Neutrophil (primary cell): ENCODE results near the gene AMIGO3.
"Not testable (repeated sequence)": the region's sequence is repeated elsewhere in the genome, so short reads cannot be mapped to it uniquely, and the experiment has no call there.

Source experiments
- H3K27ac ChIP-seq: fragments of 200-600 bp; sonication (generic); 2 replicates; pipeline ENCODE4 v1.5.1; 2016; ENCODE audit warnings: mild to moderate bottlenecking, moderate library complexity
- H3K27me3 ChIP-seq: fragments of 200-600 bp; sonication (generic); 2 replicates; pipeline ENCODE4 v1.6.0; 2016; ENCODE audit warnings: mild to moderate bottlenecking
- H3K36me3 ChIP-seq: fragments of 200-600 bp; sonication (generic); 2 replicates; pipeline ENCODE4 v1.5.1; 2017
- H3K4me1 ChIP-seq, 2 experiments: fragments of 200-600 bp in 1 of 2; sonication (generic) in 1 of 2; 1 replicate in 1 of 2; 2 replicates in 1 of 2; pipeline versions ENCODE4 v1.5.1 to v1.6.1; 2013 to 2016; ENCODE audit warnings: low read depth in 1 of 2, low read length in 1 of 2, mild to moderate bottlenecking in 1 of 2, moderate library complexity in 1 of 2; ENCODE audit not compliant: control insufficient read depth in 1 of 2, insufficient read depth in 1 of 2
- H3K4me3 ChIP-seq, 2 experiments: fragments of 200-600 bp in 1 of 2; sonication (generic) in 1 of 2; 1 replicate in 1 of 2; 2 replicates in 1 of 2; pipeline ENCODE4 v1.5.1; 2013 to 2016; ENCODE audit warnings: low read depth in 1 of 2, low read length in 1 of 2, mild to moderate bottlenecking in 1 of 2, moderate library complexity in 1 of 2
- H3K9me3 ChIP-seq: fragments of 200-600 bp; sonication (generic); 2 replicates; pipeline ENCODE4 v1.5.1; 2016
- CTCF ChIP-seq: fragments of 200-600 bp; sonication (generic); IDR thresholded peaks from 2 replicates; pipeline ENCODE4 v1.5.1; 2016; ENCODE audit warnings: antibody characterized with exemption

Gene AMIGO3

GRCh38 chr3:49702672-49703071 lies 16.8 kb downstream of the AMIGO3 start:
- peaks cover 98% of the 10 kb centered on the region for H3K36me3 ChIP-seq
- H3K4me3 ChIP-seq: no peak overlapping the region
- TF ChIP-seq CTCF: no peak
- H3K27me3 ChIP-seq: no peaks in the 10 kb centered on the region
- no peaks in the 10 kb centered on the region for H3K4me1 ChIP-seq
- no peak overlapping the region for H3K27ac ChIP-seq
- no peaks in the 10 kb centered on the region for H3K9me3 ChIP-seq

DNA sequence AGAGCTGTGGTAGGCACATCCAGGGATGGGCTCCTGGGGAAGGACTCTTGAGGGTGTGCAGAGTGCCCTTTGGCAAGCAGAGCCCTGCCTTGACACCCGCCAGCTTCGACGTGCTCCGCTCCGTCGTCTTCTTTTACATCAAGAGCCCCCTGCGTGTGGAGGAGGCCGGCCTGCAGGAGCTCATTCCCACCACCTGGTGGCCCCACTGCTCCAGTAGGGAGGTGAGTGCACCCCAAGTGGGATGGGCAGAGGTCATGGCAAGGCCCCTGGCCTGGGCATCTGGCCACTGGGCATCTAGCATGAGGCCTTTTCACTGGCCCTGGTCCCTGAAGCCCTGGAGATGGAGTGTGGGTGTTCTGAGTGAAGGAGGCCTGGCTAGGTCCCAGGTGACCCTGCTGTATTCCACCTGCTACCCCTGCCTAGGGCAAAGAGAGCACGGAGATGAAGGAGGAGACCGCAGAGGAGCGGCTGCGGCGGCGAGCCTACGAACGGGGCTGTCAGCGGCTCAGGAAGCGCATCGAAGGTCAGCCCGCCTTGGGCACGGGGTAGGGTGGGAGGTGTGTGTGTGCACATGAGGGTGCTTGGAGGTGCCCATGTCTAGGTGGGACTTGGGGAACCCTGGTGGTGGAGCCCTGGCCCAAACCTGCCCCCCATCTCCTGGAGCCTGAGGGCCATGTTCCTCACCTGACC lies 18.0 kb downstream of the AMIGO3 start:
- Histone ChIP-seq H3K4me3 (no peak overlapping the region), H3K27me3 (no peaks in the 10 kb centered on the region), H3K27ac (no peak overlapping the region), H3K9me3 (no peaks in the 10 kb centered on the region), H3K4me1 (no peaks in the 10 kb centered on the region), H3K36me3 (peaks cover 99% of the 10 kb centered on the region)
- TF ChIP-seq CTCF: no peak

DNA sequence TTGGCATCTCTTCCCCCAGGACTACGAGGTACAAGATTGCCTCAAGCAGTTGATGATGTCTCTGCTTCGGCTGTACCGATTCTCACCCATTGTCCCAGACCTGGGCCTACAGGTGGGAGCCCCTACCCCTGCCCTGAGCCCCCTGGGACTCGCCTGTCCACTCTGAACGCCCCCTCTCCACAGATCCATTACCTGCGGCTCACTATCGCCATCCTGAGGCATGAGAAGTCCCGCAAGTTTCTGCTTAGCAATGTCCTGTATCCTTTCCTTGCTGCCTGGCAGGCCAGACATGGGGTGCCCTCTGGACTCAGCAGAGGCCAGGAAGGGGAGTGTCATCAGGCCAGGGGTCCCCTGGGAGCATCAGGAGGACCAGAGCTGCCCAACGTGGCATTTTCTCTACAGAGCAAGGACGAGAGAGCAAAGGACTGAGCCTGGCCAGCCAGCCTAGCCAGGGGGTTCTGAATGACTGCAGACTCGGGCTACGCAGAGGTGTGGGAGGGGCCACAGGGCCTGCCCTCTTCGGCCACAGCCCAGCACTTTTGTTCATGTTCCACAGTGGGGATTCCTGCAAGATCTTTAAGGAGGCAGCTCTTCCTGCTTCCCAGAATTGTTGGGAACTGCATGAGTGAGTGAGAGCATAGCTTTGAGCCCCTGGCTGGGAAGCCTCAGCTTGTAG lies 18.9 kb downstream of the AMIGO3 start:
- Histone ChIP-seq H3K9me3 (no peaks in the 10 kb centered on the region), H3K4me3 (no peak overlapping the region), H3K4me1 (no peaks in the 10 kb centered on the region), H3K36me3 (peaks cover 89% of the 10 kb centered on the region), H3K27ac (no peak overlapping the region), H3K27me3 (no peaks in the 10 kb centered on the region)
- TF ChIP-seq CTCF: no peak

DNA sequence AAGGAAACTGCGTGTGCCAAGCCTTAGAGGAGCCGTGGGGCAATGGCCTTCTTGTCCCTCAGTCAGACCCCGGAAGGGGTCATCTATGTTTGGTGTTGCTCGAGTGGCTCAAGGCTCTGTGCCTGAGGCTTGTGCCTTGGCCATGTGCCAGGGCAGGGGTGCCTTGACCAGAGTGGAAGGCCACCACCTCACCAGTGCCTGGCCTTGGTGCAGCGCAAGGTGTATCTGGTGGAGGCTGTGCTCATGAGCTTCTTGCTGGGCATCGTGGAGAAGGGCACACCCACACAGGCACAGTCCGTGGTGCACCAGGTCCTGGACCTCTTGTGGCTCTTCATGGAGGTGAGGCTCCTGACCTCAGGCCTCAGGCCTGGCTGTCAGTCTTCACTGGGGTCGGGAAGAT lies 19.5 kb downstream of the AMIGO3 start:
- TF ChIP-seq CTCF: no peak
- Histone ChIP-seq H3K27me3 (no peaks in the 10 kb centered on the region), H3K36me3 (peaks cover 84% of the 10 kb centered on the region), H3K27ac (no peak overlapping the region), H3K4me3 (no peak overlapping the region), H3K4me1 (no peaks in the 10 kb centered on the region), H3K9me3 (no peaks in the 10 kb centered on the region)

- no peak overlapping the region for H3K4me3 ChIP-seq
- H3K36me3 ChIP-seq: peaks cover 79% of the 10 kb centered on the region
- H3K27ac ChIP-seq: no peak overlapping the region
- no peak for TF ChIP-seq CTCF
- H3K4me1 ChIP-seq: no peaks in the 10 kb centered on the region
- H3K9me3 ChIP-seq: no peaks in the 10 kb centered on the region
- no peaks in the 10 kb centered on the region for H3K27me3 ChIP-seq
Observed at GRCh38 chr3:49699281-49699979, 20.1 kb downstream of the AMIGO3 start.

GRCh38 chr3:49695350-49696015 lies 24.0 kb downstream of the AMIGO3 start:
- not testable (repeated sequence) for H3K27me3 ChIP-seq, H3K27ac ChIP-seq, H3K4me3 ChIP-seq

GRCh38 chr3:49694409-49695070 lies 24.9 kb downstream of the AMIGO3 start:
- peaks cover 37% of the 10 kb centered on the region for H3K36me3 ChIP-seq
- not testable (repeated sequence) for H3K9me3 ChIP-seq, H3K27me3 ChIP-seq, H3K4me3 ChIP-seq, H3K27ac ChIP-seq
- H3K4me1 ChIP-seq: peaks cover 12 to 18% of the 10 kb centered on the region in 2 experiments

More at GRCh38 chr3:49695350-49696015, 24.0 kb downstream of the AMIGO3 start:
- H3K36me3 ChIP-seq: peaks cover 46% of the 10 kb centered on the region
- not testable (repeated sequence) for H3K4me1 ChIP-seq, H3K9me3 ChIP-seq

GRCh38 chr3:49691481-49691880 lies 28.0 kb downstream of the AMIGO3 start:
- not testable (repeated sequence) for H3K4me3 ChIP-seq, H3K9me3 ChIP-seq, H3K27ac ChIP-seq, H3K36me3 ChIP-seq
- H3K4me1 ChIP-seq: peaks cover 24% of the 10 kb centered on the region in 2 experiments
- H3K27me3 ChIP-seq: peaks cover 19% of the 10 kb centered on the region
